GM19351 (cell line): ENCODE data around the gene CKAP5.

Source experiments
- ATAC-seq: cut with Tn5 transposase; IDR thresholded peaks from one replicate; pipeline ENCODE4 v1.9.1; 2021; ENCODE audit warnings: mild to moderate bottlenecking, moderate library complexity; ENCODE audit not compliant: unreplicated experiment

The CKAP5 gene

GRCh38 chr11:46705070-46705688, 140.9 kb downstream of the CKAP5 start:
- no peak for ATAC-seq

- no peak for ATAC-seq
Observed at GRCh38 chr11:46701078-46701654, 144.9 kb downstream of the CKAP5 start.

- peak; percentile 92 for ATAC-seq
Observed at GRCh38 chr11:46700241-46701077, 145.6 kb downstream of the CKAP5 start, which contains the start of the genes ARHGAP1 and ZNF408. Gene ARHGAP1 (minus strand): TSS chr11:46700619. CDS start chr11:46696107, 4,512 bp downstream. Gene ZNF408 (plus strand): TSS chr11:46701031. CDS start chr11:46701048, 17 bp downstream.

GRCh38 chr11:46698597-46698996, 147.5 kb downstream of the CKAP5 start:
- ATAC-seq: no peak

GRCh38 chr11:46697723-46698122, 148.4 kb downstream of the CKAP5 start:
- ATAC-seq: no peak

- no peak for ATAC-seq
Observed at GRCh38 chr11:46697303-46697702, 148.8 kb downstream of the CKAP5 start.

- ATAC-seq: no peak
Observed at GRCh38 chr11:46696212-46696558, 149.9 kb downstream of the CKAP5 start.

- ATAC-seq: no peak
Observed at GRCh38 chr11:46695345-46696211, 150.5 kb downstream of the CKAP5 start.

- no peak for ATAC-seq
Observed at GRCh38 chr11:46694607-46695006, 151.5 kb downstream of the CKAP5 start.

GRCh38 chr11:46694072-46694471, 152.0 kb downstream of the CKAP5 start:
- no peak for ATAC-seq

- no peak for ATAC-seq
Observed at GRCh38 chr11:46693597-46694012, 152.5 kb downstream of the CKAP5 start.
